Immature natural killer cell (primary cell): ENCODE results near the gene KCTD7. TPM values are rescaled to one million over a fixed set of nuclear protein-coding genes. Genes with fewer than 3 reads are reported as not detected.
A peak's percentile ranks its signal among the peaks of the same experiment; 100 is the strongest.
"Not testable (repeated sequence)": the region's sequence is repeated elsewhere in the genome, so short reads cannot be mapped to it uniquely, and the experiment has no call there.

Experiments used
- DNase-seq, 3 donors: peaks; one replicate each; pipeline ENCODE4 v3.0.0; 2022; ENCODE audit warnings: mixed read lengths in 1 of 3
- H3K27ac Mint-ChIP-seq, 6 donors: one replicate each; pipeline ENCODE4 v1.8.0; 2020; ENCODE audit warnings: mixed read lengths in 6 of 6, mild to moderate bottlenecking in 5 of 6, inconsistent platforms in 4 of 6, moderate library complexity in 3 of 6
- H3K27me3 Mint-ChIP-seq, 3 donors: one replicate each; pipeline ENCODE4 v1.8.0; 2020 to 2021; ENCODE audit warnings: low read depth in 3 of 3, mild to moderate bottlenecking in 3 of 3, mixed read lengths in 3 of 3, moderate library complexity in 3 of 3, inconsistent platforms in 1 of 3
- H3K36me3 Mint-ChIP-seq, 3 donors: one replicate each; pipeline ENCODE4 v1.8.0; 2020; ENCODE audit warnings: mixed read lengths in 3 of 3, inconsistent platforms in 2 of 3, mild to moderate bottlenecking in 2 of 3
- H3K4me1 Mint-ChIP-seq, 2 donors: one replicate each; pipeline ENCODE4 v1.8.0; 2020; ENCODE audit warnings: inconsistent platforms in 2 of 2, mild to moderate bottlenecking in 2 of 2, mixed read lengths in 2 of 2, moderate library complexity in 1 of 2
- H3K4me3 Mint-ChIP-seq, 5 donors: one replicate each; pipeline ENCODE4 v1.8.0; 2020; ENCODE audit warnings: mild to moderate bottlenecking in 5 of 5, mixed read lengths in 5 of 5, inconsistent platforms in 3 of 5, moderate library complexity in 3 of 5
- H3K9me3 Mint-ChIP-seq, 6 donors: one replicate each; pipeline ENCODE4 v1.8.0; 2020; ENCODE audit warnings: mild to moderate bottlenecking in 6 of 6, mixed read lengths in 6 of 6, inconsistent platforms in 4 of 6, moderate library complexity in 3 of 6
- polyA plus RNA-seq, 3 donors: library from polyadenylated mRNA; unstranded; fragments of 300-500 nt; fragmentation: Illumina TruSeq; gene quantifications; one replicate each; pipeline ENCODE4 v1.2.3, GENCODE V29; 2021

KCTD7 gene
- polyA plus RNA-seq, 3 donors from 2014 or later = 4.4 to 20.7 (median 7.5) TPM

GRCh38 chr7:66685663-66686062, 57.0 kb downstream of the KCTD7 start:
- Mint-ChIP-seq H3K4me1 (peaks cover 17 to 24% of the 10 kb centered on the region in 2 donors), H3K36me3 (peaks cover 4 to 11% (median 6%) of the 10 kb centered on the region in 3 donors), H3K27ac (peak overlapping the region in 1 of 6 donors; percentile 12)
- not testable (repeated sequence) for DNase-seq, H3K4me3 Mint-ChIP-seq, H3K27me3 Mint-ChIP-seq, H3K9me3 Mint-ChIP-seq

GRCh38 chr7:66687186-66687585, 58.5 kb downstream of the KCTD7 start:
- H3K27me3 Mint-ChIP-seq = peaks cover 1 to 7% (median 2%) of the 10 kb centered on the region in 3 donors
- peaks cover 4 to 11% (median 6%) of the 10 kb centered on the region in 3 donors for H3K36me3 Mint-ChIP-seq
- no peak for DNase-seq
- H3K4me3 Mint-ChIP-seq = no peak overlapping the region
- peaks cover 0 to 5% (median 0%) of the 10 kb centered on the region in 6 donors for H3K9me3 Mint-ChIP-seq
- peaks cover 9 to 13% of the 10 kb centered on the region in 2 donors for H3K4me1 Mint-ChIP-seq
- H3K27ac Mint-ChIP-seq = no peak overlapping the region

- Mint-ChIP-seq H3K36me3 (peaks cover 4 to 11% (median 6%) of the 10 kb centered on the region in 3 donors), H3K4me1 (peaks cover 8 to 13% of the 10 kb centered on the region in 2 donors)
- not testable (repeated sequence) for H3K4me3 Mint-ChIP-seq, DNase-seq, H3K27me3 Mint-ChIP-seq, H3K27ac Mint-ChIP-seq, H3K9me3 Mint-ChIP-seq
These were observed 59.0 kb downstream of the KCTD7 start for GRCh38 chr7:66687672-66688071.

GRCh38 chr7:66689081-66689480, 60.4 kb downstream of the KCTD7 start:
- peaks cover 0 to 7% (median 2%) of the 10 kb centered on the region in 3 donors for H3K27me3 Mint-ChIP-seq
- H3K27ac Mint-ChIP-seq = no peak overlapping the region
- H3K4me1 Mint-ChIP-seq = no peaks in the 10 kb centered on the region
- no peak overlapping the region for H3K4me3 Mint-ChIP-seq
- DNase-seq = no peak
- peaks cover 0 to 5% (median 0%) of the 10 kb centered on the region in 6 donors for H3K9me3 Mint-ChIP-seq
- peaks cover 4 to 11% (median 8%) of the 10 kb centered on the region in 3 donors for H3K36me3 Mint-ChIP-seq

- no peaks in the 10 kb centered on the region for H3K4me1 Mint-ChIP-seq
- H3K9me3 Mint-ChIP-seq = peaks cover 0 to 1% (median 0%) of the 10 kb centered on the region in 6 donors
- peaks cover 3 to 7% (median 6%) of the 10 kb centered on the region in 3 donors for H3K27me3 Mint-ChIP-seq
- H3K36me3 Mint-ChIP-seq = peaks cover 0 to 9% (median 1%) of the 10 kb centered on the region in 3 donors
- H3K27ac Mint-ChIP-seq = peak overlapping the region in 1 of 6 donors; percentile 46
- no peak overlapping the region for H3K4me3 Mint-ChIP-seq
- no peak for DNase-seq
These were observed 64.7 kb downstream of the KCTD7 start for GRCh38 chr7:66693331-66693730.

Other genes with a start within 250 kb of the KCTD7 start
- 10 to 100 TPM; 13.8 to 30.3 (median 22.6) TPM for gene RABGEF1, start 111.9 kb downstream of the KCTD7 start, polyA plus RNA-seq